Lung (tissue), 16 donors: Measurements from ENCODE around the gene PVALEF. TPM values are rescaled to one million over a fixed set of nuclear protein-coding genes. Genes with fewer than 3 reads are reported as not detected.

Experiments
- ATAC-seq: fragments of 200-7000 bp; cut with Tn5 transposase; one replicate; pipeline ENCODE4 v1.9.1; 2020; ENCODE audit warnings: moderate number of reproducible peaks; ENCODE audit not compliant: insufficient read depth, low FRiP score
- DNase-seq, 3 donors: peaks; one replicate each; pipeline ENCODE4 v3.0.0-alpha.2; 2013 to 2017
- H3K27ac ChIP-seq, 2 donors: one replicate each; pipeline ENCODE4 v1.5.1; 2013; ENCODE audit warnings: mild to moderate bottlenecking in 2 of 2, moderate library complexity in 2 of 2, control low read depth in 1 of 2, inconsistent platforms in 1 of 2, low read depth in 1 of 2, low read length in 1 of 2
- H3K27me3 ChIP-seq, 3 donors: one replicate each; pipeline ENCODE4 v1.5.1; 2013; ENCODE audit warnings: low read length in 2 of 3; ENCODE audit not compliant: control insufficient read depth in 3 of 3, insufficient read depth in 3 of 3
- H3K36me3 ChIP-seq, 4 donors: one replicate each; pipeline ENCODE4 v1.5.1; 2013; ENCODE audit warnings: low read length in 4 of 4, mild to moderate bottlenecking in 1 of 4, moderate library complexity in 1 of 4; ENCODE audit not compliant: control insufficient read depth in 4 of 4, insufficient read depth in 4 of 4
- H3K4me1 ChIP-seq, 5 donors: one replicate each; pipeline ENCODE4 v1.5.1; 2013; ENCODE audit warnings: low read length in 5 of 5, mild to moderate bottlenecking in 2 of 5, moderate library complexity in 1 of 5; ENCODE audit not compliant: control insufficient read depth in 5 of 5, insufficient read depth in 5 of 5
- H3K4me3 ChIP-seq: one replicate; pipeline ENCODE4 v1.5.1; 2013; ENCODE audit warnings: mild to moderate bottlenecking, control low read depth, moderate library complexity
- H3K9ac ChIP-seq, 2 donors: one replicate each; pipeline ENCODE4 v1.5.1; 2013; ENCODE audit warnings: low read length in 2 of 2, control low read depth in 1 of 2; ENCODE audit not compliant: insufficient read depth in 1 of 2
- H3K9me3 ChIP-seq, 4 donors: one replicate each; pipeline ENCODE4 v1.5.1; 2013; ENCODE audit warnings: low read length in 3 of 4, mild to moderate bottlenecking in 1 of 4, moderate library complexity in 1 of 4; ENCODE audit not compliant: control insufficient read depth in 4 of 4, insufficient read depth in 3 of 4
- CTCF ChIP-seq: IDR thresholded peaks from 2 replicates; pipeline ENCODE4 v1.5.1; 2012; ENCODE audit warnings: mild to moderate bottlenecking; ENCODE audit errors: control extremely low read depth, extremely low read depth
- WGBS, 2 donors: extraction: QIAGEN DNeasy Blood & Tissue Kit; methylation state at CpG; one replicate each; pipeline ENCODE4 v1.1.7; 2013; 5-methylcytosine and 5-hydroxymethylcytosine counted together
- long read RNA-seq, 5 donors: transcript quantifications; one replicate each; lab custom pipeline, GENCODE V29; 2026
- polyA plus RNA-seq, 2 donors: library from polyadenylated mRNA; stranded (reverse); fragments of 200-250 nt; gene quantifications; one replicate each; pipeline ENCODE4 v1.2.1, GENCODE V29; 2013
- total RNA-seq, 2 donors: library from RNA; depleted of rRNA in 1 of 2; stranded (reverse); fragments of >200 nt in 1 of 2; gene quantifications; one replicate each; pipeline ENCODE4 v1.2.1, GENCODE V29; 2014 to 2021
- donor health status: control.
- donor health status: control.
- donor health status: Bipolar disorder and iron deficiency.
- donor health status: healthy.
- donor health status: DM: yes; HTN: yes; CAD: no.

Gene PVALEF
- total RNA-seq (not detected), polyA plus RNA-seq (not detected)
- long read RNA-seq, donor 1 = 0 reads
- long read RNA-seq, donor 2 = 0 reads
- long read RNA-seq, donor 3 = 0 reads
- long read RNA-seq, donor 4 = 0 reads
- long read RNA-seq, donor 5 = 0 reads

- Histone ChIP-seq H3K4me3 (no peak within 1 kb of the TSS), H3K27ac (no peak within 1 kb of the TSS), H3K9ac (no peak within 1 kb of the TSS), H3K36me3 (no peaks in the 10 kb centered on the region), H3K9me3 (no peaks in the 10 kb centered on the region), H3K27me3 (peaks cover 0 to 3% (median 3%) of the 10 kb centered on the region in 3 donors), H3K4me1 (peaks cover 0 to 16% (median 3%) of the 10 kb centered on the region in 5 donors)
- ATAC-seq (no peak), DNase-seq (peak; percentile 47 to 54 (median 52))
- TF ChIP-seq CTCF = no peak
- 31 to 52% methylated on average over 30 to 46 of the region's 46 CpGs for WGBS, 2 donors
Measured at GRCh38 chr17:81165246-81166032, at the start of gene PVALEF. Gene PVALEF, plus strand, starts transcription at chr17:81165507. Its CDS starts 15,720 bp downstream, at chr17:81181227.

GRCh38 chr17:81115749-81116464 is 49.4 kb upstream of the PVALEF start:
- Histone ChIP-seq H3K27me3 (no peaks in the 10 kb centered on the region), H3K36me3 (peaks cover 0 to 44% (median 0%) of the 10 kb centered on the region in 4 donors), H3K9ac (no peak overlapping the region), H3K27ac (no peak overlapping the region), H3K9me3 (no peaks in the 10 kb centered on the region), H3K4me3 (no peak overlapping the region), H3K4me1 (peaks cover 0 to 9% (median 0%) of the 10 kb centered on the region in 5 donors)
- DNase-seq (no peak), ATAC-seq (no peak)
- TF ChIP-seq CTCF = no peak
- WGBS, 2 donors = 85 to 91% methylated on average over 22 of the region's 22 CpGs

- peaks cover 0 to 9% (median 0%) of the 10 kb centered on the region in 5 donors for H3K4me1 ChIP-seq
- H3K4me3 ChIP-seq = no peak overlapping the region
- no peak overlapping the region for H3K9ac ChIP-seq
- TF ChIP-seq CTCF = no peak
- DNase-seq = no peak
- WGBS, 2 donors = 84 to 89% methylated on average over 8 of the region's 8 CpGs
- H3K27me3 ChIP-seq = peaks cover 0 to under 1% (median 0%) of the 10 kb centered on the region in 3 donors
- H3K27ac ChIP-seq = no peak overlapping the region
- H3K9me3 ChIP-seq = no peaks in the 10 kb centered on the region
- H3K36me3 ChIP-seq = peaks cover 0 to 47% (median 0%) of the 10 kb centered on the region in 4 donors
- ATAC-seq = no peak
Measured at GRCh38 chr17:81116704-81117103, 48.6 kb upstream of the PVALEF start.
